ENCODE data around the gene ATP10A. TPM values are rescaled to one million over a fixed set of nuclear protein-coding genes. Genes with fewer than 3 reads are reported as not detected.

ATP10A gene
- total and polyA plus RNA-seq, 7 donors = 0.08 to 0.60 (median 0.36) TPM

GRCh38 chr15:25691544-25692430 lies 171.3 kb downstream of the ATP10A start:
- DNase-seq (no peak), ATAC-seq (peak in 1 of 4 donors; percentile 52)
- Histone ChIP-seq H3K36me3 (ENCODE audit: insufficient read depth in 1 of 2, low read depth in 1 of 2) (no peaks in the 10 kb centered on the region), H3K9me3 (no peaks in the 10 kb centered on the region), H3K4me1 (no peaks in the 10 kb centered on the region), H3K4me3 (no peak overlapping the region), H3K27ac (no peak overlapping the region), H3K27me3 (ENCODE audit: insufficient read depth in 3 of 3, low read length in 2 of 3) (no peaks in the 10 kb centered on the region)
- intact Hi-C loops (cut with DNase I) = loop anchor here (5.0 to 10.0 kb wide), 3 partner anchors 187 to 243 kb away; no protein-coding TSS in a partner anchor
- TF ChIP-seq, protein P1, sequence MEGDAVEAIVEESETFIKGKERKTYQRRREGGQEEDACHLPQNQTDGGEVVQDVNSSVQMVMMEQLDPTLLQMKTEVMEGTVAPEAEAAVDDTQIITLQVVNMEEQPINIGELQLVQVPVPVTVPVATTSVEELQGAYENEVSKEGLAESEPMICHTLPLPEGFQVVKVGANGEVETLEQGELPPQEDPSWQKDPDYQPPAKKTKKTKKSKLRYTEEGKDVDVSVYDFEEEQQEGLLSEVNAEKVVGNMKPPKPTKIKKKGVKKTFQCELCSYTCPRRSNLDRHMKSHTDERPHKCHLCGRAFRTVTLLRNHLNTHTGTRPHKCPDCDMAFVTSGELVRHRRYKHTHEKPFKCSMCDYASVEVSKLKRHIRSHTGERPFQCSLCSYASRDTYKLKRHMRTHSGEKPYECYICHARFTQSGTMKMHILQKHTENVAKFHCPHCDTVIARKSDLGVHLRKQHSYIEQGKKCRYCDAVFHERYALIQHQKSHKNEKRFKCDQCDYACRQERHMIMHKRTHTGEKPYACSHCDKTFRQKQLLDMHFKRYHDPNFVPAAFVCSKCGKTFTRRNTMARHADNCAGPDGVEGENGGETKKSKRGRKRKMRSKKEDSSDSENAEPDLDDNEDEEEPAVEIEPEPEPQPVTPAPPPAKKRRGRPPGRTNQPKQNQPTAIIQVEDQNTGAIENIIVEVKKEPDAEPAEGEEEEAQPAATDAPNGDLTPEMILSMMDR (IDR thresholded peaks at IDR 0.05) = peak; percentile 16
- 71 to 78% (median 75%) methylated on average over 13 of the region's 13 CpGs for WGBS, 3 donors

GRCh38 chr15:25690673-25691543 lies 172.2 kb downstream of the ATP10A start:
- WGBS, 3 donors = 81 to 85% (median 82%) methylated on average over 18 of the region's 18 CpGs
- H3K36me3 ChIP-seq (ENCODE audit: insufficient read depth in 1 of 2, low read depth in 1 of 2) = no peaks in the 10 kb centered on the region
- H3K27ac ChIP-seq = no peak overlapping the region
- ATAC-seq = peak; percentile 28 to 36 (median 34)
- TF ChIP-seq, protein P1 (IDR thresholded peaks at IDR 0.05) = no peak
- no peaks in the 10 kb centered on the region for H3K4me1 ChIP-seq
- no peaks in the 10 kb centered on the region for H3K27me3 ChIP-seq (ENCODE audit: insufficient read depth in 3 of 3, low read length in 2 of 3)
- no peak overlapping the region for H3K4me3 ChIP-seq
- intact Hi-C loops (cut with DNase I) = loop anchor here (5.0 to 10.0 kb wide), 3 partner anchors 186 to 244 kb away; no protein-coding TSS in a partner anchor
- no peaks in the 10 kb centered on the region for H3K9me3 ChIP-seq
- DNase-seq = no peak

- no peaks in the 10 kb centered on the region for H3K4me1 ChIP-seq
- no peaks in the 10 kb centered on the region for H3K9me3 ChIP-seq
- 74 to 79% (median 74%) methylated on average over 4 of the region's 4 CpGs for WGBS, 3 donors
- H3K36me3 ChIP-seq (ENCODE audit: insufficient read depth in 1 of 2, low read depth in 1 of 2) = no peaks in the 10 kb centered on the region
- peak in 2 of 4 donors; percentile 42 to 46 for ATAC-seq
- H3K27me3 ChIP-seq (ENCODE audit: insufficient read depth in 3 of 3, low read length in 2 of 3) = no peaks in the 10 kb centered on the region
- H3K4me3 ChIP-seq = no peak overlapping the region
- TF ChIP-seq, protein P1 (IDR thresholded peaks at IDR 0.05) = peak; percentile 14
- DNase-seq = no peak
- intact Hi-C loops (cut with DNase I) = no loop called here
- no peak overlapping the region for H3K27ac ChIP-seq
Measured at GRCh38 chr15:25689592-25689991, 173.5 kb downstream of the ATP10A start.

- no peak overlapping the region for H3K27ac ChIP-seq
- H3K36me3 ChIP-seq (ENCODE audit: insufficient read depth in 1 of 2, low read depth in 1 of 2) = no peaks in the 10 kb centered on the region
- WGBS, 3 donors = 89 to 94% (median 94%) methylated on average over 9 of the region's 9 CpGs
- H3K9me3 ChIP-seq = no peaks in the 10 kb centered on the region
- H3K4me1 ChIP-seq = peaks cover 5% of the 10 kb centered on the region
- DNase-seq (no peak), ATAC-seq (no peak)
- no peak overlapping the region for H3K4me3 ChIP-seq
- intact Hi-C loops (cut with DNase I) = no loop called here
- H3K27me3 ChIP-seq (ENCODE audit: insufficient read depth in 3 of 3, low read length in 2 of 3) = no peaks in the 10 kb centered on the region
- TF ChIP-seq, protein P1 (IDR thresholded peaks at IDR 0.05) = no peak
Measured at GRCh38 chr15:25688166-25688565, 175.0 kb downstream of the ATP10A start.
